Suprapubic skin (tissue), 4 donors: ENCODE measurements around the gene HYAL3. TPM values are rescaled to one million over a fixed set of nuclear protein-coding genes. Genes with fewer than 3 reads are reported as not detected.
"Not testable (repeated sequence)": the region's sequence is repeated elsewhere in the genome, so short reads cannot be mapped to it uniquely, and the experiment has no call there.

Source experiments
- DNase-seq, 2 donors: peaks; one replicate each; pipeline ENCODE4 v3.0.0-alpha.2; 2019; ENCODE audit warnings: low spot score in 2 of 2
- H3K27ac ChIP-seq: fragments of 200-600 bp; sonication (generic); one replicate; pipeline ENCODE4 v1.5.1; 2019
- H3K27me3 ChIP-seq: fragments of 200-600 bp; sonication (generic); one replicate; pipeline ENCODE4 v1.5.1; 2019
- H3K36me3 ChIP-seq: fragments of 200-600 bp; sonication (generic); one replicate; pipeline ENCODE4 v1.5.1; 2019
- H3K4me1 ChIP-seq: fragments of 200-600 bp; sonication (generic); one replicate; pipeline ENCODE4 v1.5.1; 2019
- H3K4me3 ChIP-seq: fragments of 200-600 bp; sonication (generic); one replicate; pipeline ENCODE4 v1.5.1; 2019; ENCODE audit warnings: mild to moderate bottlenecking
- H3K9me3 ChIP-seq: fragments of 200-600 bp; sonication (generic); one replicate; pipeline ENCODE4 v1.5.1; 2019
- EP300 ChIP-seq: sonication (generic); formaldehyde crosslinking; IDR thresholded peaks from one replicate; pipeline ENCODE4 v1.6.1; 2017; ENCODE audit warnings: antibody characterized with exemption
- POLR2A ChIP-seq, 2 donors: fragments of 450-650 bp; IDR thresholded peaks; one replicate each; pipeline ENCODE4 v1.6.1; 2017; ENCODE audit warnings: antibody characterized with exemption in 2 of 2, mild to moderate bottlenecking in 2 of 2, moderate library complexity in 2 of 2
- POLR2AphosphoS5 ChIP-seq, 3 donors: sonication (generic); formaldehyde crosslinking; IDR thresholded peaks; one replicate each; pipeline ENCODE4 v1.6.1; 2017; ENCODE audit warnings: antibody characterized with exemption in 3 of 3
- WGBS: methylation state at CpG from one replicate; pipeline ENCODE4 v1.1.5; 2018; 5-methylcytosine and 5-hydroxymethylcytosine counted together
- total RNA-seq, 4 donors: library from RNA; depleted of rRNA; stranded (reverse); fragments of >200 nt; gene quantifications; one replicate each; pipeline ENCODE4 v1.1.0, GENCODE V29; 2016
- TF ChIP-seq, protein P1 (sequence below), 2 donors: fragments of 200-600 bp in 1 of 2; fragments of 450-650 bp in 1 of 2; sonication (generic) in 1 of 2; IDR thresholded peaks; one replicate each; pipeline ENCODE4 v1.5.1; 2016 to 2019; ENCODE audit warnings: antibody characterized with exemption in 2 of 2, mild to moderate bottlenecking in 1 of 2, moderate library complexity in 1 of 2

HYAL3 gene
- total RNA-seq, 4 donors from 2014 or later: 2.5 to 7.8 (median 6.1) TPM

DNA sequence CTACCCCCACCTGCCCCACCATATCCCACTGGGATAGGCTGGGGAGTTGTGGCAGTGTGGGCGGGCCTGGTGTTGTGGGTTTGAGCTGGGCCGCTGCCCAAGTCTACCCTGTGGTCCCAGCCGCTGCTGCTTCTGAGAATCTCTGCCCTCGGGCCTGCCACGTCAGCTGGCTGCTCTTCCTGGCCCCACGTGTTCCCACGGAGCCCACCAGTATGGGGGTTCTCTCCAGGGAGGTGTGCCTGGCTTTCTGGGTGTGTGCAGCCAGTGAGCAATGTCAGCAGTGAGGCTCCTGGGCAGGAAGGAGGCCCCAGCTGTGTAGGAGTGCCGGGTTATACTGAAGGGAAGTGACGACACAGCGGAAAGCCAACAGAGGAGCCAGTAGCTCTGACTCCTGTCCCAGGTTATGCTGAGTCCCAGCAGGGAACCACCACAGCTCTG lies 52.7 kb downstream of the HYAL3 start:
- WGBS: no CpG with 5 or more reads among the region's 10 CpGs

DNA sequence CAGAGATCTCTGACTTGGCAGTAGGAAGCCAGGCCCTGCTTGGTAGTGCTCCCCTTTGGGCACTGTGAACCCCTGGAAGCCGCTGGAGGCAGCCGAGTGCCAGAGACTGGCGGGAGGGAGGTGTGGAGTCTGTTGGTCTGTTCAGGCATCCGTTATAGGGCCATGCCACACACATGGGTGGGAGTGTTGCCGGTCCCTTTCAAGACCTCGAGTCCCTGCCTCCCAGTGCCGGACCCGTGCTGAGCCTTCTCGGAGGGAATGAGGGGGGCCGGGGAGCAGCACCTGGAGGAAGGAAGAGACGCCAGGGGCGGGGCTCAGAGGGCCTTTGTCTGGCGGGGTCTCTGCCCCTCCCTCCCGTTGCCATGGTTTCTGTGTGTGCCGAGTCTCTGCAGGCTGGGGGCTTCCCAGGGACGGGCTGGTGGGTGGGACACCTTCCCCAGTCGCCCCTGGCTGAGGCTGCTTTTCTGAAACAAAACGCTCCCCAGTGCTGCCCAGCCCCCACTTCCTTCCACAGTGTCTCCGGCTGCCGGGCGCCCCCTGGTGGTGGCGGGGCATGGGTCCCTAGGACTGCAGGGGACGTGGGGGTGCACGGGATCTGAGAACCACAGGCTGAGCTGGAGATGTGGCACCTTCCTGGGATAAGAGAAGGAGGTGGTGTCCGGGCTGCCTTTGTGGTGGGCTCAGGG lies 53.2 kb downstream of the HYAL3 start:
- H3K4me1 ChIP-seq: peaks cover 99% of the 10 kb centered on the region
- H3K4me3 ChIP-seq: peak overlapping the region; percentile 40
- WGBS: 0% methylated on average over 7 of the region's 25 CpGs

More for the DNA sequence above, 52.7 kb downstream of the HYAL3 start:
- Histone ChIP-seq H3K4me1 (peaks cover 99% of the 10 kb centered on the region), H3K27ac (peak overlapping the region; percentile 76), H3K4me3 (peak overlapping the region; percentile 40), H3K27me3 (no peaks in the 10 kb centered on the region), H3K9me3 (no peaks in the 10 kb centered on the region), H3K36me3 (peaks cover 3% of the 10 kb centered on the region)
- TF ChIP-seq, protein P1, sequence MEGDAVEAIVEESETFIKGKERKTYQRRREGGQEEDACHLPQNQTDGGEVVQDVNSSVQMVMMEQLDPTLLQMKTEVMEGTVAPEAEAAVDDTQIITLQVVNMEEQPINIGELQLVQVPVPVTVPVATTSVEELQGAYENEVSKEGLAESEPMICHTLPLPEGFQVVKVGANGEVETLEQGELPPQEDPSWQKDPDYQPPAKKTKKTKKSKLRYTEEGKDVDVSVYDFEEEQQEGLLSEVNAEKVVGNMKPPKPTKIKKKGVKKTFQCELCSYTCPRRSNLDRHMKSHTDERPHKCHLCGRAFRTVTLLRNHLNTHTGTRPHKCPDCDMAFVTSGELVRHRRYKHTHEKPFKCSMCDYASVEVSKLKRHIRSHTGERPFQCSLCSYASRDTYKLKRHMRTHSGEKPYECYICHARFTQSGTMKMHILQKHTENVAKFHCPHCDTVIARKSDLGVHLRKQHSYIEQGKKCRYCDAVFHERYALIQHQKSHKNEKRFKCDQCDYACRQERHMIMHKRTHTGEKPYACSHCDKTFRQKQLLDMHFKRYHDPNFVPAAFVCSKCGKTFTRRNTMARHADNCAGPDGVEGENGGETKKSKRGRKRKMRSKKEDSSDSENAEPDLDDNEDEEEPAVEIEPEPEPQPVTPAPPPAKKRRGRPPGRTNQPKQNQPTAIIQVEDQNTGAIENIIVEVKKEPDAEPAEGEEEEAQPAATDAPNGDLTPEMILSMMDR (IDR thresholded peaks at IDR 0.05): no peak
- TF ChIP-seq POLR2A (IDR thresholded peaks at IDR 0.05) (no peak), POLR2AphosphoS5 (IDR thresholded peaks at IDR 0.05) (no peak), EP300 (no peak)
- DNase-seq: no peak

GRCh38 chr3:50245251-50245745 lies 53.9 kb downstream of the HYAL3 start:
- H3K36me3 ChIP-seq: peaks cover 3% of the 10 kb centered on the region
- H3K4me1 ChIP-seq: peaks cover 99% of the 10 kb centered on the region
- TF ChIP-seq EP300 (no peak), POLR2A (IDR thresholded peaks at IDR 0.05) (no peak), POLR2AphosphoS5 (IDR thresholded peaks at IDR 0.05) (no peak)
- TF ChIP-seq, protein P1 (IDR thresholded peaks at IDR 0.05): no peak
- DNase-seq: no peak
- H3K27me3 ChIP-seq: no peaks in the 10 kb centered on the region
- H3K9me3 ChIP-seq: no peaks in the 10 kb centered on the region
- peak overlapping the region; percentile 76 for H3K27ac ChIP-seq
- H3K4me3 ChIP-seq: peak overlapping the region; percentile 40
- 73% methylated on average over 4 of the region's 16 CpGs for WGBS

More for the DNA sequence above, 53.2 kb downstream of the HYAL3 start:
- no peaks in the 10 kb centered on the region for H3K27me3 ChIP-seq
- DNase-seq: peak; percentile 96 to 97
- no peaks in the 10 kb centered on the region for H3K9me3 ChIP-seq
- peak overlapping the region; percentile 76 for H3K27ac ChIP-seq
- TF ChIP-seq EP300: no peak
- no peak for TF ChIP-seq POLR2A (IDR thresholded peaks at IDR 0.05)
- TF ChIP-seq, protein P1 (IDR thresholded peaks at IDR 0.05): peak; percentile 94 to 98
- TF ChIP-seq POLR2AphosphoS5 (IDR thresholded peaks at IDR 0.05): peak in 2 of 3 donors; percentile 32 to 74
- peaks cover 3% of the 10 kb centered on the region for H3K36me3 ChIP-seq

GRCh38 chr3:50244813-50245212 lies 54.4 kb downstream of the HYAL3 start:
- 63% methylated on average over 6 of the region's 6 CpGs for WGBS
- not testable (repeated sequence) for H3K36me3 ChIP-seq, DNase-seq, H3K9me3 ChIP-seq, H3K27me3 ChIP-seq, H3K4me3 ChIP-seq
- Histone ChIP-seq H3K4me1 (peaks cover 99% of the 10 kb centered on the region), H3K27ac (peak overlapping the region; percentile 76)

DNA sequence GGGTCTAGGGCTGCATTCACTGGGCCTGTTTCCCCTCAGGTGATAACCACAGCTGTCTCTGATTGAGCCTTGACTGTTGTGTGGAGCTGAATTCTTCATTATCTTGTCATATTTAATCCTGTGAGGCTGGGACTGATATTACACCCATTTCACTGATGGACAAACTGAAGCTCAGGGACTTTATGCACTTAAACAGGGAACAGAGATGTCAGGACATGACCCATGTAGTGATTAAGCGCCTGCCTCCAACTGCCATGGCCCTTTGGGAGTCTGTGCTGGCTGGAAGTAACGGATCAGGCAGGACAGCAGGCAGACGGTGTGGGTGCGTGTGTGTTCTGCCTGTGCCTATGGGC lies 55.7 kb downstream of the HYAL3 start:
- peak overlapping the region; percentile 19 for H3K4me3 ChIP-seq
- H3K36me3 ChIP-seq: peaks cover 9% of the 10 kb centered on the region
- H3K27ac ChIP-seq: peak overlapping the region; percentile 79
- no peak for DNase-seq
- WGBS: 66% methylated on average over 4 of the region's 4 CpGs
- H3K4me1 ChIP-seq: peaks cover 99% of the 10 kb centered on the region
- TF ChIP-seq EP300: no peak
- TF ChIP-seq POLR2A (IDR thresholded peaks at IDR 0.05): no peak
- TF ChIP-seq, protein P1 (IDR thresholded peaks at IDR 0.05): no peak
- no peak for TF ChIP-seq POLR2AphosphoS5 (IDR thresholded peaks at IDR 0.05)
- H3K27me3 ChIP-seq: no peaks in the 10 kb centered on the region
- H3K9me3 ChIP-seq: no peaks in the 10 kb centered on the region
